RWPE2 (cell line): Measurements from ENCODE around the gene NLRP5.
A peak's percentile ranks its signal among the peaks of the same experiment; 100 is the strongest.

ENCODE experiments used
- ATAC-seq: fragments of 200-7000 bp; cut with Tn5 transposase; 3 replicates; pipeline ENCODE4 v1.9.1; 2021; ENCODE audit warnings: low read depth
- DNase-seq: peaks from one replicate; pipeline ENCODE4 v3.0.0-alpha.2; 2020; ENCODE audit warnings: low spot score
- H3K27ac ChIP-seq: fragments of 450-650 bp; 2 replicates; pipeline ENCODE4 v1.5.1; 2017; ENCODE audit warnings: mild to moderate bottlenecking; ENCODE audit not compliant: poor library complexity, severe bottlenecking
- H3K27me3 ChIP-seq: fragments of 250-450 bp; sonication (Bioruptor Pico); 2 replicates; pipeline ENCODE4 v1.5.1; 2021; ENCODE audit warnings: mild to moderate bottlenecking, moderate library complexity; ENCODE audit not compliant: insufficient read depth, poor library complexity, severe bottlenecking
- H3K36me3 ChIP-seq: fragments of 250-450 bp; sonication (Bioruptor Pico); 2 replicates; pipeline ENCODE4 v1.5.1; 2020; ENCODE audit warnings: low read depth, mild to moderate bottlenecking, moderate library complexity
- H3K4me1 ChIP-seq: fragments of 250-450 bp; sonication (Bioruptor Pico); 2 replicates; pipeline ENCODE4 v1.5.1; 2021; ENCODE audit warnings: mild to moderate bottlenecking, moderate library complexity; ENCODE audit not compliant: insufficient read depth, poor library complexity, severe bottlenecking
- H3K4me3 ChIP-seq: fragments of 250-450 bp; sonication (Bioruptor Pico); 2 replicates; pipeline ENCODE4 v1.5.1; 2021; ENCODE audit warnings: mild to moderate bottlenecking, moderate library complexity; ENCODE audit not compliant: severe bottlenecking
- H3K9me3 ChIP-seq: fragments of 250-450 bp; sonication (Bioruptor Pico); 2 replicates; pipeline ENCODE4 v1.5.1; 2021; ENCODE audit warnings: mild to moderate bottlenecking, moderate library complexity; ENCODE audit not compliant: severe bottlenecking
- TF ChIP-seq, protein P1 (sequence below): fragments of 450-650 bp; IDR thresholded peaks from one replicate; pipeline ENCODE4 v1.5.1; 2017; ENCODE audit warnings: mild to moderate bottlenecking, moderate library complexity; ENCODE audit not compliant: poor library complexity, severe bottlenecking

The NLRP5 gene

DNA sequence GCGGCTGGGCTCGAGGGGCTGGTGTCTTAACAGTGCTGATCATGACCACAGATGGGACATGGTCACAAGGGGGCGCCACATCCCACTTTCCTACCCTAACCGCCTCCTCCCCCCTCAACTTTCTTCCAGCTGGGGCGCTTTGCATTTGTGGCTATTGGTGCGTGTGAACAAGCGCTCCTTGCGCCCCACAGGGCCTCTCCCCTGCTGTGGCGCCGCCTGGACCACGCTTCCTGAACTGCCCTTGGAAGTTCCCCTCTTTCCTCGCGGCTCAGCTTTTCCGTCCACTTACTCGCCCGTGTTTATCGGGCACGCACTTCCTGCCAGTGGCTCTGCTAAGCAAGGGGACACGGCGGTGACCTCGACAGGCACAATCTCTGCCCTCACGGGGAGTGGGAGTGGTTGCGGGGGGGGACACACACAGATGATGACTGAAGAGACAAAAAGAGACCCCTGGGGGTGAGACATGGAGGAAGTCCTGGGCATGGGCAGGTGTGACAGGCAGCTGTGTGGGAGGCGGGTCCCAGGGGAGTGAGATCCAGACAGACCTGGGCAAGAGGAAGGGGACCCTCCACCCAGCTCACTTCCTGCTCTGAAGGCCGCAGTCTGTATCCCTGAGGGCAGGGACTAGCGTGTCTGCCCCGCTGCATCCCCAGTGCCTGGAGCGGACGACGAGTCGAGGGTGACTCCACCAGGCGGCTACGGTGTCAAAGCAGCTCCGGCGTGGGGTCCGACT, 94.3 kb downstream of the NLRP5 start:
- Histone ChIP-seq H3K9me3 (no peaks in the 10 kb centered on the region), H3K27ac (no peak overlapping the region), H3K36me3 (no peaks in the 10 kb centered on the region), H3K4me3 (no peak overlapping the region), H3K4me1 (no peaks in the 10 kb centered on the region), H3K27me3 (no peaks in the 10 kb centered on the region)
- DNase-seq, result no peak
- ATAC-seq, result peak; percentile 28; the same call in 2 of the 3 replicates
- TF ChIP-seq, protein P1, sequence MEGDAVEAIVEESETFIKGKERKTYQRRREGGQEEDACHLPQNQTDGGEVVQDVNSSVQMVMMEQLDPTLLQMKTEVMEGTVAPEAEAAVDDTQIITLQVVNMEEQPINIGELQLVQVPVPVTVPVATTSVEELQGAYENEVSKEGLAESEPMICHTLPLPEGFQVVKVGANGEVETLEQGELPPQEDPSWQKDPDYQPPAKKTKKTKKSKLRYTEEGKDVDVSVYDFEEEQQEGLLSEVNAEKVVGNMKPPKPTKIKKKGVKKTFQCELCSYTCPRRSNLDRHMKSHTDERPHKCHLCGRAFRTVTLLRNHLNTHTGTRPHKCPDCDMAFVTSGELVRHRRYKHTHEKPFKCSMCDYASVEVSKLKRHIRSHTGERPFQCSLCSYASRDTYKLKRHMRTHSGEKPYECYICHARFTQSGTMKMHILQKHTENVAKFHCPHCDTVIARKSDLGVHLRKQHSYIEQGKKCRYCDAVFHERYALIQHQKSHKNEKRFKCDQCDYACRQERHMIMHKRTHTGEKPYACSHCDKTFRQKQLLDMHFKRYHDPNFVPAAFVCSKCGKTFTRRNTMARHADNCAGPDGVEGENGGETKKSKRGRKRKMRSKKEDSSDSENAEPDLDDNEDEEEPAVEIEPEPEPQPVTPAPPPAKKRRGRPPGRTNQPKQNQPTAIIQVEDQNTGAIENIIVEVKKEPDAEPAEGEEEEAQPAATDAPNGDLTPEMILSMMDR, result no peak

DNA sequence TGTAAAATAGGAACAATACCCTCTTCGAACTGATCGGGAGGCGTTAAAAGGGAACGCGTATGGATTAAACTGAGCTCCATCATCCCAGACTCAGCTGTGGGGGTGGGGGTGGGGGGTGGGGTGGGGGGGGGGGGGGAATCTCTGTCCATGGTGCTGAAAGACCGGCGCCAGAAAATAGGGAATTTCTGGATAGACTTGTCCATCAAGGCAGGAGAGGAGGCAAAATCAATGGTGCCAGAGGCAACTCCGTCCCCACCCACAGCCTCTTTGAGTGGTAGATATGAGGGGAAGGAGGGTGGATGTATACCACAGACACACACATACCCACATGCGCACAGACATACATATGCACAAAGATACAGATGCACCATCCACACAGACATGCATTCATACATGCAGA, 97.1 kb downstream of the NLRP5 start:
- Histone ChIP-seq H3K4me3 (no peak overlapping the region), H3K9me3 (no peaks in the 10 kb centered on the region), H3K27ac (no peak overlapping the region), H3K4me1 (no peaks in the 10 kb centered on the region), H3K27me3 (no peaks in the 10 kb centered on the region), H3K36me3 (no peaks in the 10 kb centered on the region)
- ATAC-seq (no peak), DNase-seq (no peak)
- TF ChIP-seq, protein P1, result no peak

DNA sequence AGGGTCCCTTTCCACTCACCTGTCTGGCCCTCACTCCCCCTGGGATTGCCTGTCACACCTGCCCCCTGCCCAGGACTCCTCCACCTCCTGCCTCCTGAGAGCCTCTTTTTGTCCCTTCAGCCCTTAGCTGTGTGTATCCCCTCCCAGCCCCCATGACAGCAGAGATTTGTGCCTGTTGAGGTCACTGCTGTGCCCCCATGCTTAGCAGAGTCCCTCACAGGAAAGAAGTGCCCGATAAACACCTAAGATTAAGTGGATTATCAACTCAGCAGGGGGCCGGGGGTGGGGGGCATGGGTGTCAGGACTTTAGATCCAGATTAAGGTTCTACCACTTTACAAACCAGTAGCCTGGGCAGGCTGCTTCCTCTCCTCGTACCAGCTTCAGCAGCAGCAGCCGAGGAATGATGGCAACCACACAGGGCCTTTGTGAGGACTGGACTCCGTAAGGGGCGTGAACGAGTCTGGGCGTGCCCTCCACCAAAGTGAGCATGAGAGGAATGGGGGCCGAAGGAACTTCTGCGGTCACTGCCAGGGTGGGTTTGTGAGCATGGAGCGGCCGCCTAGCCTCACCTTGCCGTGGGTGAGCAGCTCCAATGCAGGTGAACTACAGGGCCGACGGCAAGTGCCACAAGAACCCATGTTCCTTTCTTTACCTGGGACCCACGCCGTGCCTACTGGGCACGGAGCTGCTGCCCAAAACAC, 98.4 kb downstream of the NLRP5 start:
- DNase-seq, result no peak
- H3K9me3 ChIP-seq, result no peaks in the 10 kb centered on the region
- TF ChIP-seq, protein P1, result no peak
- no peak overlapping the region for H3K4me3 ChIP-seq
- H3K4me1 ChIP-seq, result no peaks in the 10 kb centered on the region
- peaks cover 2% of the 10 kb centered on the region; the same call in 1 of the 2 replicates for H3K36me3 ChIP-seq
- no peaks in the 10 kb centered on the region for H3K27me3 ChIP-seq
- no peak for ATAC-seq
- H3K27ac ChIP-seq, result no peak overlapping the region

DNA sequence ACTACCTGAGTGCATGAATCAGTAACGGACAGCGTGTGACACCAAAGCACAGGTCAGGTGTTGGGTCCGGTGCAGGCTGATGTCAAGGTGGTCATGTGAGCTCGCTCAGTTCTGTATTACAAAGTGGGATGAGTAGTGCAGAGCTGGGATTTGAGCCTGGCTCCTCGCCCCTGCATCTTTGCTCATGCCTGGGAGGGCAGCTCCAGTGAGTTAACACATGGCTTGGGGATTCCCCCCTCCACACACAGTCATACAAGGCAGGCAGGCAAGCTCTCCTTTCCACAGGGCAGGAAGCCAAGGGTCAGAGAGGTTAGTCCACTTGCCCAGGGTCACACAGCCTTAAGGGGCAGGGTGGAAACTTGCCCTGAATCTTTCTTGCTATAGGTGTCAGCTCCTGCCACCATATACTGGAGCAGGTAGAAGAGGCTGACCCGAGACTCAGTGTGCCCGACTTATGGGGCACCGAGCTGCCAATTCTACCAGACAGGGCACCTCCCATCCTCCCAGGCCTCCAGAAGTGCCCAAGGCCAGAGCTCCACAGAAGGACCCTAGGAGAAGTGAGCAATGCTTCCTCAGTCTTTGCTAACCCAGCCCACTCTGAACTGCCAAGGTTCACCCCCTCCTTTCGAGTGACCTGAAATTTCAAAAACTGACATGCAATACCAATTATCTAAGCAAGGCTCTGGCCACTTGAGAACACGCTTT, 99.1 kb downstream of the NLRP5 start:
- Histone ChIP-seq H3K4me1 (no peaks in the 10 kb centered on the region), H3K27ac (no peak overlapping the region), H3K36me3 (peaks cover 10% of the 10 kb centered on the region), H3K27me3 (no peaks in the 10 kb centered on the region), H3K4me3 (no peak overlapping the region), H3K9me3 (no peaks in the 10 kb centered on the region)
- TF ChIP-seq, protein P1, result no peak
- DNase-seq, result no peak
- peak; percentile 28; the same call in 1 of the 3 replicates for ATAC-seq
